ENCODE results near the gene C1QTNF12.

The C1QTNF12 gene

GRCh38 chr1:1245178-1245816 lies 1.2 kb downstream of the C1QTNF12 start:
- H3K36me3 ChIP-seq (ENCODE audit: control insufficient read depth, insufficient read depth, low read length): no peaks in the 10 kb centered on the region
- H3K9me3 ChIP-seq (ENCODE audit: control insufficient read depth, insufficient read depth, low read depth, low read length): no peaks in the 10 kb centered on the region
- no peak overlapping the region for H3K27ac ChIP-seq (ENCODE audit: low read depth, low read length)

DNA sequence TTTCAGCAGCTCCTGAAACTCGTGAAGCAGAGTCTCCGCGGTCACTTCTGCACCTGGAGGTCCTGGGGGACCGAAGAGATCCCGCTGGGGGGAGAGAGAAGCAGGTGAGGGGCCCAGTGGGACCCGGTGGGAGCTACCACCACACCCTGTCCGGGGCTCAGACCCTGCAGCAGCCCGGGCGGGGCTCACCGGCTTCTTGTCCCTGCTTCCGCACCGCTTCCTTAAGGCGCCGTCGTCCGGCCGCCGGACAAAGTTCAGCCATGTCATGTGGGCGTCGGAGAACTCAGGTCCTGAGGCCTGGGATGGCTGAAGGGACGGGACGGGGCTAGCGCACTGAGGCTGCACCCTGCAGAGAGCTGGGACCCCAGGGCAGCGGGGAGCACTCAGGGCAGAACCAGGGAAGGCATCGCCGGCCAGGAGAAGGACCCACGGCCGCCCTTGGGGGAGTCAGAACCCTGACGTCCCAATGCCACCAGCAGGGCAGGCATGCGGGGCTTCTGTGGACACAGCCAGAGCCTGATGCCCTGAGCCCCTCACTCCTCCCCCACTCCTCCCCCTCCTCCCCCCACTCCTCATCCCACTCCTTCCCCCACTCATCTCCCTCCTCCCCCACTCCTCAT lies 2.2 kb downstream of the C1QTNF12 start:
- Histone ChIP-seq H3K4me1 (ENCODE audit: control insufficient read depth, insufficient read depth, low read length) (peaks cover 7% of the 10 kb centered on the region; the same call in 1 of the 2 replicates), H3K4me3 (ENCODE audit: low read depth, low read length) (no peak overlapping the region), H3K27ac (ENCODE audit: low read depth, low read length) (no peak overlapping the region), H3K9me3 (ENCODE audit: control insufficient read depth, insufficient read depth, low read depth, low read length) (no peaks in the 10 kb centered on the region), H3K27me3 (ENCODE audit: control insufficient read depth, insufficient read depth, low read length) (peaks cover 21% of the 10 kb centered on the region), H3K9ac (ENCODE audit: low read length) (no peak overlapping the region), H3K36me3 (ENCODE audit: control insufficient read depth, insufficient read depth, low read length) (no peaks in the 10 kb centered on the region)

More at GRCh38 chr1:1245178-1245816, 1.2 kb downstream of the C1QTNF12 start:
- H3K4me3 ChIP-seq (ENCODE audit: low read depth, low read length): no peak overlapping the region
- H3K27me3 ChIP-seq (ENCODE audit: control insufficient read depth, insufficient read depth, low read length): peaks cover 21% of the 10 kb centered on the region
- peaks cover 7% of the 10 kb centered on the region; the same call in 1 of the 2 replicates for H3K4me1 ChIP-seq (ENCODE audit: control insufficient read depth, insufficient read depth, low read length)
- H3K9ac ChIP-seq (ENCODE audit: low read length): no peak overlapping the region

DNA sequence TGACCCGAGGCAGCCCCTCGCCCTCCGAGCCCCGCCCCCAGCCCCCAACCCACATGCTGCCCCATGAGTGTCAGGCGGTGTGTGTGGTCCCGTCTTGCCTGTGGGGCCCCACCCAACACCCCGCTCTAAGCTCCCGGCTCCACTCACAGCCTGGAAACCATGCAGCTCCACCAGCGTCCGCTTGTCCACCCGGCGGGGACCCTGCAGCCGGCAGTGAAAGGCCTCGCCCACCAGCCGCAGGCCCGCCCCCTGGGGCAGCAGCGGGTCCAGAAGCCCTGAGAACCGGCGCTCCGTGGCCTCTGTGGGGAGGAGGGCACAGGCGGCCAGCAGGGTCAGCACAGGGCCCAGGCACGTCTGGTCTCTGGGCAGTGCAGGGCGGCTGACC lies 2.7 kb downstream of the C1QTNF12 start:
- H3K27me3 ChIP-seq (ENCODE audit: control insufficient read depth, insufficient read depth, low read length): peaks cover 21% of the 10 kb centered on the region
- H3K27ac ChIP-seq (ENCODE audit: low read depth, low read length): no peak overlapping the region
- no peak overlapping the region for H3K4me3 ChIP-seq (ENCODE audit: low read depth, low read length)
- H3K36me3 ChIP-seq (ENCODE audit: control insufficient read depth, insufficient read depth, low read length): no peaks in the 10 kb centered on the region
- H3K9ac ChIP-seq (ENCODE audit: low read length): no peak overlapping the region
- H3K9me3 ChIP-seq (ENCODE audit: control insufficient read depth, insufficient read depth, low read depth, low read length): no peaks in the 10 kb centered on the region
- H3K4me1 ChIP-seq (ENCODE audit: control insufficient read depth, insufficient read depth, low read length): peaks cover 7% of the 10 kb centered on the region; the same call in 1 of the 2 replicates

DNA sequence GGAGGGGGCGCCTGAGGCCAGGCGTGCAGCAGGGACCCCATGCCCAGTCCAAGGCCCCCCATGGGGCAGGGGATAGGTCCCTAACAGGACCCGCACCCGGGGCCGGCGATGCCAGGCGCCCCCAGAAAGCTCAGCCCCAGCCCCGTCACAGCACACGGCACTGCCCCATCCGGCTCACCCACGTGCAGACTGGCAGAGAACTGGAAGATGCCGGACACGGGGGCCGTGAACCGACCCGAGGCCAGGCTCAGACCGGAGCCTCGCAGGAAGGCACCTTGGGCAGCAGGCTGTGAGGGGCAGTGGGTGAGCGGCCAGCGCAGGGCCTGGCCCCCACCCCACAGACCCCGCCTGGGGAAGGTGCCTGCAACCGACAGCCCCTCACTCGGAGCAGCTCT lies 3.3 kb downstream of the C1QTNF12 start:
- Histone ChIP-seq H3K36me3 (ENCODE audit: control insufficient read depth, insufficient read depth, low read length) (no peaks in the 10 kb centered on the region), H3K4me1 (ENCODE audit: control insufficient read depth, insufficient read depth, low read length) (peaks cover 9% of the 10 kb centered on the region; the same call in 1 of the 2 replicates), H3K9me3 (ENCODE audit: control insufficient read depth, insufficient read depth, low read depth, low read length) (no peaks in the 10 kb centered on the region), H3K4me3 (ENCODE audit: low read depth, low read length) (no peak overlapping the region), H3K27me3 (ENCODE audit: control insufficient read depth, insufficient read depth, low read length) (peaks cover 21% of the 10 kb centered on the region), H3K27ac (ENCODE audit: low read depth, low read length) (no peak overlapping the region), H3K9ac (ENCODE audit: low read length) (no peak overlapping the region)

DNA sequence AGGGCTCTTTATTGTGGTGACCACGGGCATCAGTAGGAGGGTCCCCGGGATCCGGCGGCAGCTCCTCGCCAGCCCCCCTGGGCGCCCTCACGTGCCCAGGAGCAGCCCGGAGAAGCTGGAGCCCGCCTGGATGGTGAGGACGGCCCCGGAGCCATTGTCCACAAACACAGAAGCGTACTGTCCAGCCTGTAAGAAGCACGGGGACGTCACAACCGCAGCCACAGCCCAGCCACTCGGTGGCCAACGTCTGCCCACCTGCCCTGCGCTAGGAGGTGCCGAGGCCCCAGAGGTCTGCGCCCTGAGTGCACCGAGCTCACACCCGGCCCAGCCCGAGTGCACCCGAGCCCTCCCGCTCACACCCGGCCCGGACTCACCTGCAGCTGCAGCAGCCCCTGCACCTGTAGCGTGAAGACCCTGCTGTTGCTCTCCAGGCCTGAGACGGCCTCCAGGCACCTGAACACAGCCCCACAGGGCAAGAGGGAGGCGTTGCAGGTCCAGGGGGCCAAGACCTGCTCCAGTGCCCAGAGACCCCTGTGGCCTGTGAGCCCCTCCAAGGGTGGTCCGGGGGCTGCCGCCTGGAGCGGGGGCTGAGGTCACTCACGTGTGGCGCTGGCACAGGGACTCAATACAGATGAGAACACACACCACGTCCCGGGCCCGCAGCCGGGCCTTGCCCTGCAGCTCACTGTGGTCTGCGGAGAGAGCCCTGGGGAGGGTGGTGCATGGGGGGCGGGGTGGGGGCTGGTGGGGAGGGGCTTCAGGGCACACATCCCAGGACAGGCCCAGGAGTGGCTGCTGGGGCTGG lies 3.9 kb downstream of the C1QTNF12 start:
- no peak overlapping the region for H3K4me3 ChIP-seq (ENCODE audit: low read depth, low read length)
- H3K9ac ChIP-seq (ENCODE audit: low read length): no peak overlapping the region
- no peak overlapping the region for H3K27ac ChIP-seq (ENCODE audit: low read depth, low read length)
- no peaks in the 10 kb centered on the region for H3K9me3 ChIP-seq (ENCODE audit: control insufficient read depth, insufficient read depth, low read depth, low read length)
- peaks cover 12% of the 10 kb centered on the region; the same call in 1 of the 2 replicates for H3K4me1 ChIP-seq (ENCODE audit: control insufficient read depth, insufficient read depth, low read length)
- peaks cover 19% of the 10 kb centered on the region for H3K27me3 ChIP-seq (ENCODE audit: control insufficient read depth, insufficient read depth, low read length)
- H3K36me3 ChIP-seq (ENCODE audit: control insufficient read depth, insufficient read depth, low read length): no peaks in the 10 kb centered on the region

DNA sequence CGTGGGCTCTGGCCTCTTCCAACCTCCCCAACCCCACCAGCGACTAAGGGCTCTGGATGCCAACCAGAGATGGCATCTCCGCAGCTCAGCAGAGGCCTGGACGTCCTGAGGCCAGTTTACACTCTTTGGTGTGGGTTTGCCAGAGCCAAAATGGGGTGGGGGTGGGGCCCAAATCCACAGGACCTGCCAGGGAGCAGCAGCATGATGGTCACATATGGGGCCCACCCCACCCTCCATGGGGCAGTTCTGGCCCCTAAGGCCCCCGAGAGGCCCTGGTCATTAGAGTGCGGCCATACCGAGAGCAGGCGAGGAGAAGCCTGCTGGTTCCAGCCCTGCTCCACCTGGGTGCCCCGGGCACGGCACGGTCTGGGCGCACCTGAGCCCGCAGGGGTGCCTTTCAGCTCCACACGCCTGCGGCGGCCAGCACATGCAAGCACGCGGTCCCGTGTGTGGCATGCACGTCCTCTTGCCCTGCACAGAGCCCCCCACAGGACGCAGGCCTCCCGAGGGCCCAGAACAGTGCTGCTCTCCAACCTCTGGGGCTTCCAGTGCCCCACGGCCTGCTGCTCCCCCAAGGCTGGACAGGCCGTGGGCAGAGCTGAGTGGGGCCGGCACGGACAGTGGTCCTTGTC lies 4.8 kb downstream of the C1QTNF12 start:
- Histone ChIP-seq H3K27ac (ENCODE audit: low read depth, low read length) (no peak overlapping the region), H3K36me3 (ENCODE audit: control insufficient read depth, insufficient read depth, low read length) (no peaks in the 10 kb centered on the region), H3K9me3 (ENCODE audit: control insufficient read depth, insufficient read depth, low read depth, low read length) (no peaks in the 10 kb centered on the region), H3K4me1 (ENCODE audit: control insufficient read depth, insufficient read depth, low read length) (peaks cover 21% of the 10 kb centered on the region; the same call in 1 of the 2 replicates), H3K9ac (ENCODE audit: low read length) (no peak overlapping the region), H3K4me3 (ENCODE audit: low read depth, low read length) (no peak overlapping the region), H3K27me3 (ENCODE audit: control insufficient read depth, insufficient read depth, low read length) (peaks cover 10% of the 10 kb centered on the region)

GRCh38 chr1:1240822-1241587 lies 5.5 kb downstream of the C1QTNF12 start:
- no peak overlapping the region for H3K4me3 ChIP-seq (ENCODE audit: low read depth, low read length)
- H3K27ac ChIP-seq (ENCODE audit: low read depth, low read length): no peak overlapping the region
- no peak overlapping the region for H3K9ac ChIP-seq (ENCODE audit: low read length)
- no peaks in the 10 kb centered on the region for H3K9me3 ChIP-seq (ENCODE audit: control insufficient read depth, insufficient read depth, low read depth, low read length)
- peaks cover 18% of the 10 kb centered on the region; the same call in 1 of the 2 replicates for H3K4me1 ChIP-seq (ENCODE audit: control insufficient read depth, insufficient read depth, low read length)
- H3K36me3 ChIP-seq (ENCODE audit: control insufficient read depth, insufficient read depth, low read length): no peaks in the 10 kb centered on the region
- peaks cover 3% of the 10 kb centered on the region; the same call in 1 of the 2 replicates for H3K27me3 ChIP-seq (ENCODE audit: control insufficient read depth, insufficient read depth, low read length)

DNA sequence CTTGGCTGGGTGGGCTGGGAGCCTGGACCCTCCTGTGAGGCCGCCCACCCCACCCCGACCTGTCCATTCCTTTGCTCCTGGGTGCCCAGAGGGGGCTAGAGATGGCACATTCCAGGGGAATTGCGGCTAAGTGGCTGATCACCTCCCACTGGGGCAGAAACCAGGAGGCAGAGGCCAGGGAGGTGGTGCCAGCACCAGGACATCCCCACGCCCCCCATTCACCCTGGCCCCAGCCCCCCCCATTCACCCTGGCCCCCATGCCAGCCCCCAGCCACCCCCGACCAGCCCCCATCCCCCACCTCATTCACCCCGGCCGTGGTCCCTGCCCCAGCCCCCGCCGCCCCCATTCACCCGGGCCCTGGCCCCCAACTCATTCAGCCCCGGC lies 6.2 kb downstream of the C1QTNF12 start:
- H3K4me1 ChIP-seq (ENCODE audit: control insufficient read depth, insufficient read depth, low read length): peaks cover 14% of the 10 kb centered on the region; the same call in 1 of the 2 replicates
- H3K4me3 ChIP-seq (ENCODE audit: low read depth, low read length): no peak overlapping the region
- no peak overlapping the region for H3K27ac ChIP-seq (ENCODE audit: low read depth, low read length)
- no peak overlapping the region for H3K9ac ChIP-seq (ENCODE audit: low read length)
- H3K9me3 ChIP-seq (ENCODE audit: control insufficient read depth, insufficient read depth, low read depth, low read length): no peaks in the 10 kb centered on the region
- no peaks in the 10 kb centered on the region for H3K27me3 ChIP-seq (ENCODE audit: control insufficient read depth, insufficient read depth, low read length)
- no peaks in the 10 kb centered on the region for H3K36me3 ChIP-seq (ENCODE audit: control insufficient read depth, insufficient read depth, low read length)

- H3K27me3 ChIP-seq (ENCODE audit: control insufficient read depth, insufficient read depth, low read length): no peaks in the 10 kb centered on the region
- no peaks in the 10 kb centered on the region for H3K36me3 ChIP-seq (ENCODE audit: control insufficient read depth, insufficient read depth, low read length)
- H3K9me3 ChIP-seq (ENCODE audit: control insufficient read depth, insufficient read depth, low read depth, low read length): no peaks in the 10 kb centered on the region
- no peak overlapping the region for H3K4me3 ChIP-seq (ENCODE audit: low read depth, low read length)
- peaks cover 14% of the 10 kb centered on the region; the same call in 1 of the 2 replicates for H3K4me1 ChIP-seq (ENCODE audit: control insufficient read depth, insufficient read depth, low read length)
- H3K27ac ChIP-seq (ENCODE audit: low read depth, low read length): no peak overlapping the region
- H3K9ac ChIP-seq (ENCODE audit: low read length): no peak overlapping the region
These were observed 6.7 kb downstream of the C1QTNF12 start for GRCh38 chr1:1239614-1240347.

- Histone ChIP-seq H3K4me1 (ENCODE audit: control insufficient read depth, insufficient read depth, low read length) (peaks cover 14% of the 10 kb centered on the region; the same call in 1 of the 2 replicates), H3K9me3 (ENCODE audit: control insufficient read depth, insufficient read depth, low read depth, low read length) (no peaks in the 10 kb centered on the region), H3K27ac (ENCODE audit: low read depth, low read length) (no peak overlapping the region), H3K4me3 (ENCODE audit: low read depth, low read length) (no peak overlapping the region), H3K36me3 (ENCODE audit: control insufficient read depth, insufficient read depth, low read length) (no peaks in the 10 kb centered on the region; the same call in 1 of the 2 replicates), H3K9ac (ENCODE audit: low read length) (no peak overlapping the region), H3K27me3 (ENCODE audit: control insufficient read depth, insufficient read depth, low read length) (no peaks in the 10 kb centered on the region)
These were observed 7.3 kb downstream of the C1QTNF12 start for GRCh38 chr1:1239227-1239613.

All from HUES6 (cell line).